ENCODE data around the gene PNPLA8. TPM values are rescaled to one million over a fixed set of nuclear protein-coding genes. Genes with fewer than 3 reads are reported as not detected.

PNPLA8 gene
- polyA plus RNA-seq, 1 donor from 2014 or later = 85.1 TPM

DNA sequence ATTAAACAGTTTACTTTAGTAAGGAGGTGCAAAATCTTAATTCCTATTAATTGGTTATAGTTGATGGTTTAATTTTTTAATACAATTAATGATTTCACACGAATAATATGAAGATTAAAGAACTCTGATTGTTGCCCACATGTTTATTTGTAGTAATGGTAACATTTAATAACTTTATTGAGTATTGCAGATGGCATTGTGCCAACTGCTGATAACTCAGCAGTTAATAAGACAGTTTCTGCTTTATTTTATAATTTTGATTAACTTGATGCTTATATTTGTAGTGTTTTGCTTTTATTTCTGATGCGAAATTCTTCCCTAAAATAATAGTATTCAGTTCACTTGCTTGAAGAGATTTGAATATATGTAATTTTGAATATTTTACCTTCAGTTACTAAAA lies 46.5 kb upstream of the PNPLA8 start:
- no peak overlapping the region for H2AFZ ChIP-seq (ENCODE audit: low read depth, low read length)
- peaks cover 53% of the 10 kb centered on the region for H3K79me2 ChIP-seq (replicated peaks; ENCODE audit: insufficient read depth, low read length)
- peak overlapping the region; percentile 72 for H3K4me2 ChIP-seq (ENCODE audit: low read length)

GRCh38 chr7:108570146-108570755 lies 44.3 kb upstream of the PNPLA8 start:
- Histone ChIP-seq H3K4me3 (ENCODE audit: low read length) (peak overlapping the region; percentile 86), H4K20me1 (ENCODE audit: insufficient read depth) (no peaks in the 10 kb centered on the region), H3K9me2 (ENCODE audit: insufficient read depth, low read length) (no peaks in the 10 kb centered on the region), H3K9ac (ENCODE audit: low read length) (peak overlapping the region; percentile 96), H3K9me3 (ENCODE audit: low read length) (no peaks in the 10 kb centered on the region), H3K36me3 (ENCODE audit: insufficient read depth, low read length) (peaks cover 5% of the 10 kb centered on the region), H3F3A (ENCODE audit: insufficient read depth, low read length, poor library complexity, severe bottlenecking) (peaks cover 4% of the 10 kb centered on the region), H3K27me3 (ENCODE audit: insufficient read depth, low read depth, low read length) (no peaks in the 10 kb centered on the region), H2AFZ (ENCODE audit: low read depth, low read length) (peak overlapping the region; percentile 84), H3K79me2 (replicated peaks; ENCODE audit: insufficient read depth, low read length) (peaks cover 68% of the 10 kb centered on the region), H3K27ac (ENCODE audit: low read length) (peak overlapping the region; percentile 88), H3K4me2 (ENCODE audit: low read length) (peak overlapping the region; percentile 72)
- TF ChIP-seq POLR2AphosphoS5 (IDR thresholded peaks at IDR 0.05) = no peak
- no peak for TF ChIP-seq TAF1 (IDR thresholded peaks at IDR 0.05; ENCODE audit: low read depth)
- no peak for TF ChIP-seq MXI1 (conservative IDR thresholded peaks at IDR 0.05; ENCODE audit: poor library complexity, severe bottlenecking)
- TF ChIP-seq CTCF (IDR thresholded peaks at IDR 0.05; ENCODE audit: poor library complexity, severe bottlenecking) = no peak
- TF ChIP-seq EP300 (conservative IDR thresholded peaks at IDR 0.05; ENCODE audit: poor library complexity, severe bottlenecking) = no peak
- no peak for TF ChIP-seq EZH2 (IDR thresholded peaks at IDR 0.05; ENCODE audit: borderline replicate concordance, insufficient read depth, low read length, poor library complexity, severe bottlenecking)
- TF ChIP-seq SMC3 (conservative IDR thresholded peaks at IDR 0.05; ENCODE audit: poor library complexity) = no peak
- TF ChIP-seq, protein P1, sequence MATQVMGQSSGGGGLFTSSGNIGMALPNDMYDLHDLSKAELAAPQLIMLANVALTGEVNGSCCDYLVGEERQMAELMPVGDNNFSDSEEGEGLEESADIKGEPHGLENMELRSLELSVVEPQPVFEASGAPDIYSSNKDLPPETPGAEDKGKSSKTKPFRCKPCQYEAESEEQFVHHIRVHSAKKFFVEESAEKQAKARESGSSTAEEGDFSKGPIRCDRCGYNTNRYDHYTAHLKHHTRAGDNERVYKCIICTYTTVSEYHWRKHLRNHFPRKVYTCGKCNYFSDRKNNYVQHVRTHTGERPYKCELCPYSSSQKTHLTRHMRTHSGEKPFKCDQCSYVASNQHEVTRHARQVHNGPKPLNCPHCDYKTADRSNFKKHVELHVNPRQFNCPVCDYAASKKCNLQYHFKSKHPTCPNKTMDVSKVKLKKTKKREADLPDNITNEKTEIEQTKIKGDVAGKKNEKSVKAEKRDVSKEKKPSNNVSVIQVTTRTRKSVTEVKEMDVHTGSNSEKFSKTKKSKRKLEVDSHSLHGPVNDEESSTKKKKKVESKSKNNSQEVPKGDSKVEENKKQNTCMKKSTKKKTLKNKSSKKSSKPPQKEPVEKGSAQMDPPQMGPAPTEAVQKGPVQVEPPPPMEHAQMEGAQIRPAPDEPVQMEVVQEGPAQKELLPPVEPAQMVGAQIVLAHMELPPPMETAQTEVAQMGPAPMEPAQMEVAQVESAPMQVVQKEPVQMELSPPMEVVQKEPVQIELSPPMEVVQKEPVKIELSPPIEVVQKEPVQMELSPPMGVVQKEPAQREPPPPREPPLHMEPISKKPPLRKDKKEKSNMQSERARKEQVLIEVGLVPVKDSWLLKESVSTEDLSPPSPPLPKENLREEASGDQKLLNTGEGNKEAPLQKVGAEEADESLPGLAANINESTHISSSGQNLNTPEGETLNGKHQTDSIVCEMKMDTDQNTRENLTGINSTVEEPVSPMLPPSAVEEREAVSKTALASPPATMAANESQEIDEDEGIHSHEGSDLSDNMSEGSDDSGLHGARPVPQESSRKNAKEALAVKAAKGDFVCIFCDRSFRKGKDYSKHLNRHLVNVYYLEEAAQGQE (IDR thresholded peaks at IDR 0.05; ENCODE audit: borderline replicate concordance) = no peak

More for the DNA sequence above, 46.5 kb upstream of the PNPLA8 start:
- H3F3A ChIP-seq (ENCODE audit: insufficient read depth, low read length, poor library complexity, severe bottlenecking) = peaks cover 4% of the 10 kb centered on the region
- no peaks in the 10 kb centered on the region for H3K27me3 ChIP-seq (ENCODE audit: insufficient read depth, low read depth, low read length)
- no peaks in the 10 kb centered on the region for H4K20me1 ChIP-seq (ENCODE audit: insufficient read depth)
- peak overlapping the region; percentile 13 for H3K9ac ChIP-seq (ENCODE audit: low read length)
- TF ChIP-seq CTCF (IDR thresholded peaks at IDR 0.05; ENCODE audit: poor library complexity, severe bottlenecking) = no peak
- TF ChIP-seq EP300 (conservative IDR thresholded peaks at IDR 0.05; ENCODE audit: poor library complexity, severe bottlenecking) = no peak
- TF ChIP-seq EZH2 (IDR thresholded peaks at IDR 0.05; ENCODE audit: borderline replicate concordance, insufficient read depth, low read length, poor library complexity, severe bottlenecking) = no peak
- TF ChIP-seq MXI1 (conservative IDR thresholded peaks at IDR 0.05; ENCODE audit: poor library complexity, severe bottlenecking) = no peak
- TF ChIP-seq, protein P1 (IDR thresholded peaks at IDR 0.05; ENCODE audit: borderline replicate concordance) = no peak
- no peak for TF ChIP-seq SMC3 (conservative IDR thresholded peaks at IDR 0.05; ENCODE audit: poor library complexity)
- TF ChIP-seq POLR2AphosphoS5 (IDR thresholded peaks at IDR 0.05) = no peak
- no peak for TF ChIP-seq RAD21 (conservative IDR thresholded peaks at IDR 0.05)
- TF ChIP-seq TAF1 (IDR thresholded peaks at IDR 0.05; ENCODE audit: low read depth) = no peak
- peaks cover 5% of the 10 kb centered on the region for H3K36me3 ChIP-seq (ENCODE audit: insufficient read depth, low read length)
- H3K27ac ChIP-seq (ENCODE audit: low read length) = no peak overlapping the region
- no peaks in the 10 kb centered on the region for H3K9me3 ChIP-seq (ENCODE audit: low read length)
- H3K9me2 ChIP-seq (ENCODE audit: insufficient read depth, low read length) = no peaks in the 10 kb centered on the region
- peak overlapping the region; percentile 86 for H3K4me3 ChIP-seq (ENCODE audit: low read length)

Measured in neural cell (in vitro differentiated cells).